Measurements from ENCODE around the gene CWF19L1. TPM values are rescaled to one million over a fixed set of nuclear protein-coding genes. Genes with fewer than 3 reads are reported as not detected.

The CWF19L1 gene
- total RNA-seq, 1 experiment from 2014 or later, result 38.0 TPM

GRCh38 chr10:100315615-100316014 lies 48.2 kb upstream of the CWF19L1 start:
- WGBS (ENCODE audit: extremely low coverage, insufficient read length, low lambda C conversion rate), result no CpG with 5 or more reads among the region's 4 CpGs
- Histone ChIP-seq H3K9me3 (ENCODE audit: control insufficient read depth, low read depth, low read length) (no peaks in the 10 kb centered on the region), H2BK5ac (ENCODE audit: insufficient read length, low read length) (no peak overlapping the region), H2BK20ac (ENCODE audit: low read depth, low read length, poor library complexity, severe bottlenecking) (no peak overlapping the region), H4K8ac (replicated peaks; ENCODE audit: insufficient read length, low read depth, low read length) (no peak overlapping the region), H3K9ac (ENCODE audit: extremely low read depth, insufficient read length, low read length) (no peak overlapping the region), H3K4me1 (ENCODE audit: insufficient read depth, low read length) (no peaks in the 10 kb centered on the region), H3K23ac (ENCODE audit: insufficient read length, low read depth, low read length) (no peak overlapping the region), H2AK5ac (ENCODE audit: insufficient read length, low read length) (no peak overlapping the region), H3K79me2 (ENCODE audit: insufficient read depth, low read length) (no peaks in the 10 kb centered on the region), H3K56ac (ENCODE audit: insufficient read length, low read depth, low read length) (no peak overlapping the region), H2AFZ (ENCODE audit: low read length) (no peak overlapping the region), H4K91ac (ENCODE audit: insufficient read length, low read depth, low read length) (no peak overlapping the region), H3K27ac (ENCODE audit: insufficient read length, low read depth, low read length) (no peak overlapping the region), H3K18ac (ENCODE audit: insufficient read length, low read depth, low read length) (no peak overlapping the region), H2BK12ac (ENCODE audit: insufficient read length, low read depth, low read length) (no peak overlapping the region), H3K27me3 (ENCODE audit: insufficient read depth, low read length) (no peaks in the 10 kb centered on the region), H3K23me2 (ENCODE audit: insufficient read length, low read depth, low read length, poor library complexity, severe bottlenecking) (no peaks in the 10 kb centered on the region), H2BK120ac (ENCODE audit: low read depth, low read length, poor library complexity, severe bottlenecking) (no peak overlapping the region), H3K4ac (ENCODE audit: low read depth, low read length) (no peak overlapping the region), H3T11ph (ENCODE audit: low read length) (no peak overlapping the region), H3K4me2 (ENCODE audit: insufficient read depth, insufficient read length, low read length) (no peak overlapping the region), H3K79me1 (ENCODE audit: insufficient read depth, low read depth, low read length, poor library complexity, severe bottlenecking) (no peaks in the 10 kb centered on the region), H3K14ac (ENCODE audit: insufficient read depth, low read length) (no peak overlapping the region), H4K5ac (ENCODE audit: insufficient read length, low read depth, low read length) (no peak overlapping the region), H4K20me1 (ENCODE audit: control insufficient read depth, insufficient read depth, insufficient read length) (no peaks in the 10 kb centered on the region), H2BK15ac (ENCODE audit: low read depth, low read length) (no peak overlapping the region)
- H3K36me3 Mint-ChIP-seq (ENCODE audit: insufficient read depth in 1 of 3, low read depth in 3 of 3), result no peaks in the 10 kb centered on the region
- no peaks in the 10 kb centered on the region for H3K9me3 Mint-ChIP-seq
- no peak for DNase-seq
- H3K27me3 Mint-ChIP-seq (ENCODE audit: low read depth), result peaks cover 33% of the 10 kb centered on the region
- no peak for TF ChIP-seq CTCF (conservative IDR thresholded peaks at IDR 0.05)
- peaks cover 2 to 4% of the 10 kb centered on the region in 2 experiments; a peak in 1 of 4 replicates for H3K4me1 Mint-ChIP-seq
- no peak overlapping the region for H3K4me3 Mint-ChIP-seq
- H3K27ac Mint-ChIP-seq, result no peak overlapping the region
